ENCODE measurements around the gene PXMP4.

The PXMP4 gene

GRCh38 chr20:33677991-33678702 is 42.0 kb downstream of the PXMP4 start:
- no peak for DNase-seq (ENCODE audit: low read depth)
- H3K4me3 ChIP-seq (replicated peaks; ENCODE audit: low read depth, low read length) = no peak overlapping the region
- TF ChIP-seq CTCF (IDR thresholded peaks at IDR 0.05; ENCODE audit: low read length, missing control alignments) = no peak

GRCh38 chr20:33676652-33677645 is 43.2 kb downstream of the PXMP4 start:
- no peak for TF ChIP-seq CTCF (IDR thresholded peaks at IDR 0.05; ENCODE audit: low read length, missing control alignments)
- H3K4me3 ChIP-seq (replicated peaks; ENCODE audit: low read depth, low read length) = no peak overlapping the region
- DNase-seq (ENCODE audit: low read depth) = no peak

- no peak for DNase-seq (ENCODE audit: low read depth)
- no peak overlapping the region for H3K4me3 ChIP-seq (replicated peaks; ENCODE audit: low read depth, low read length)
- TF ChIP-seq CTCF (IDR thresholded peaks at IDR 0.05; ENCODE audit: low read length, missing control alignments) = no peak
Measured at GRCh38 chr20:33676121-33676520, 44.0 kb downstream of the PXMP4 start.

- peak; percentile 41 for DNase-seq (ENCODE audit: low read depth)
- no peak for TF ChIP-seq CTCF (IDR thresholded peaks at IDR 0.05; ENCODE audit: low read length, missing control alignments)
- H3K4me3 ChIP-seq (replicated peaks; ENCODE audit: low read depth, low read length) = peak overlapping the region; percentile 74
Measured at GRCh38 chr20:33675136-33675959, 44.8 kb downstream of the PXMP4 start.

GRCh38 chr20:33674294-33675135 is 45.6 kb downstream of the PXMP4 start, which contains the start of gene NECAB3:
Gene NECAB3, minus strand, starts transcription at chr20:33674428. Its CDS starts 76 bp downstream, at chr20:33674352.
- DNase-seq (ENCODE audit: low read depth) = peak; percentile 67
- no peak for TF ChIP-seq CTCF (IDR thresholded peaks at IDR 0.05; ENCODE audit: low read length, missing control alignments)
- H3K4me3 ChIP-seq (replicated peaks; ENCODE audit: low read depth, low read length) = peak within 1 kb of the TSS; percentile 74

Data from fibroblast of pulmonary artery (primary cell).